Muscle of leg (tissue), 11 donors: ENCODE results near the gene ANGPTL8. TPM values are rescaled to one million over a fixed set of nuclear protein-coding genes. Genes with fewer than 3 reads are reported as not detected.

Experiments used
- DNase-seq: peaks from one replicate; pipeline ENCODE4 v3.0.0; 2013
- H3K27ac ChIP-seq: one replicate; pipeline ENCODE4 v1.5.1; 2013; ENCODE audit warnings: mild to moderate bottlenecking, low read length, control low read depth
- H3K27me3 ChIP-seq: one replicate; pipeline ENCODE4 v1.6.1; 2013; ENCODE audit warnings: low read length; ENCODE audit not compliant: control insufficient read depth, insufficient read depth
- H3K36me3 ChIP-seq: one replicate; pipeline ENCODE4 v1.6.1; 2013; ENCODE audit warnings: low read length; ENCODE audit not compliant: control insufficient read depth, insufficient read depth
- H3K4me1 ChIP-seq: one replicate; pipeline ENCODE4 v1.6.1; 2013; ENCODE audit warnings: low read length; ENCODE audit not compliant: control insufficient read depth, insufficient read depth
- H3K4me3 ChIP-seq: one replicate; pipeline ENCODE4 v1.5.1; 2013; ENCODE audit warnings: low read length, control low read depth
- H3K9me3 ChIP-seq: replicated peaks from 2 replicates; pipeline ENCODE4 v1.6.1; 2013; ENCODE audit warnings: low read depth, low read length; ENCODE audit not compliant: control insufficient read depth
- WGBS: methylation state at CpG from one replicate; pipeline ENCODE4 v1.1.5; 2013; ENCODE audit warnings: missing lambda C conversion rate; ENCODE audit not compliant: insufficient coverage; 5-methylcytosine and 5-hydroxymethylcytosine counted together
- polyA plus RNA-seq, 8 donors: library from polyadenylated mRNA; unstranded; fragments of 120-200 nt; gene quantifications; one replicate each; pipeline versions ENCODE4 v1.2.1 to v1.2.3, GENCODE V29; 2013; ENCODE audit warnings: inconsistent platforms in 1 of 8, low replicate concordance in 1 of 8; ENCODE audit not compliant: insufficient read length in 8 of 8, insufficient read depth in 1 of 8
- total RNA-seq: library from RNA; stranded (reverse); fragments of 120-200 nt; gene quantifications from one replicate; pipeline ENCODE4 v1.2.4, GENCODE V29; 2013

The ANGPTL8 gene
- total and polyA plus RNA-seq, 9 donors, result 0.18 to 0.53 (median 0.44) TPM; not detected in 2

DNA sequence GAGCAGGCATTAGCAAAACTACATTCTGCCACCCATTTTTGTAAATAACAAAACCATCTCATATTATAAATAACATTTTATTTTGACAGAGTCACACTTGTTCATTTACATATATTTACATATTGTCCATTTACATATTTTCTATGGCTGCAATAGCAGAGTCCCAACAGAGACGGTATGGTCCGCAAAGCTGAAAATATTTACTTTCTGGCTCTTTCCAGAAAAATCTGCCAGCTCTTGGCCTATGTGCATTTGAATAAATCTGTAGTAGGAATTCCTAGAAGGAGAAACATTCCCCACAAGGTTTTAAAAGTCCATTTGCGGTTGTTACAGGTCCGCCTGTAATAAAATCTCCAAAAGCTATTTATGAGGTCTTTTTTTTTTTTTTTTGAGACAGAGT lies 50.8 kb downstream of the ANGPTL8 start:
- no peaks in the 10 kb centered on the region for H3K27me3 ChIP-seq
- no CpG with 5 or more reads among the region's 4 CpGs for WGBS
- no peak overlapping the region for H3K27ac ChIP-seq
- H3K36me3 ChIP-seq, result no peaks in the 10 kb centered on the region
- H3K9me3 ChIP-seq, result no peaks in the 10 kb centered on the region
- DNase-seq, result no peak
- peaks cover 10% of the 10 kb centered on the region for H3K4me1 ChIP-seq
- H3K4me3 ChIP-seq, result no peak overlapping the region

DNA sequence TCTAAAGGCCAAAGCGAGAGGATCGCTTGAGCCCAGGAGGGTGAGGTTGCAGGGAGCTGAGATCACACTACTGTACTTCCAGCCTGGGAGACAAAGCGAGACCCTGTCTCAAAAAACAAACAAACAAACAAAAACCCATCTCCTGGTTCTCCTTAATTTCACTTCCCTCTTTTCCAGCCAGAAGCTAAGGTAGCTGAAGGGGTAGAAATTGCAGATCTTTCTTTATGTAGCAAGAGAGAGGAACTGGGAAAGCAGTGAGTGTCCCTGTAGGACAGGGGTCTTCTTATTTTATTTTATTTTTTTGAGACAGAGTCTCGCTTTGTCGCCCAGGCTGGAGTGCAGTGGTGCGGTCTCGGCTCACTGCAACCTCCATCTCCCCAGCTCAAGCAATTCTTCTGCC lies 52.0 kb downstream of the ANGPTL8 start:
- peaks cover 17% of the 10 kb centered on the region for H3K4me1 ChIP-seq
- H3K27me3 ChIP-seq, result no peaks in the 10 kb centered on the region
- H3K36me3 ChIP-seq, result no peaks in the 10 kb centered on the region
- no peaks in the 10 kb centered on the region for H3K9me3 ChIP-seq
- 96% methylated on average over 4 of the region's 7 CpGs for WGBS
- no peak overlapping the region for H3K27ac ChIP-seq
- H3K4me3 ChIP-seq, result no peak overlapping the region
- DNase-seq, result no peak

Other genes with a start within 250 kb of the ANGPTL8 start
- gene LDLR, start 150.2 kb upstream of the ANGPTL8 start, total RNA-seq, result 13.9 TPM
- gene LDLR, start 150.2 kb upstream of the ANGPTL8 start, polyA plus RNA-seq, result 10 to 100 TPM; 16.8 to 34.3 (median 23.9) TPM
- 18.7 TPM for gene SPC24, start 83.8 kb upstream of the ANGPTL8 start, total RNA-seq
- 10 to 100 TPM; 10.8 to 18.7 (median 14.4) TPM for gene SPC24, start 83.8 kb upstream of the ANGPTL8 start, polyA plus RNA-seq
- gene KANK2, start 42.1 kb upstream of the ANGPTL8 start, total RNA-seq, result 71.5 TPM
- 100 to 1,000 TPM in 7 of 8 donors, 10 to 100 TPM in 1; 88.4 to 150 (median 117) TPM for gene KANK2, start 42.1 kb upstream of the ANGPTL8 start, polyA plus RNA-seq
- gene DOCK6, start 22.9 kb downstream of the ANGPTL8 start, total RNA-seq, result 23.7 TPM
- 10 to 100 TPM; 25.4 to 53.7 (median 41.9) TPM for gene DOCK6, start 22.9 kb downstream of the ANGPTL8 start, polyA plus RNA-seq
- not detected for gene TSPAN16, start 56.5 kb downstream of the ANGPTL8 start, total RNA-seq
- gene TSPAN16, start 56.5 kb downstream of the ANGPTL8 start, polyA plus RNA-seq, result not detected
- 4.3 TPM for gene RAB3D, start 100.0 kb downstream of the ANGPTL8 start, total RNA-seq
- 10 to 100 TPM in 1 of 8 donors, 1 to 10 TPM in 7; 4.1 to 10.7 (median 6.6) TPM for gene RAB3D, start 100.0 kb downstream of the ANGPTL8 start, polyA plus RNA-seq
- gene TMEM205, start 106.6 kb downstream of the ANGPTL8 start, total RNA-seq, result 48.2 TPM
- 10 to 100 TPM; 40.1 to 53.6 (median 45.5) TPM for gene TMEM205, start 106.6 kb downstream of the ANGPTL8 start, polyA plus RNA-seq
- 5.2 TPM for gene CCDC159, start 106.9 kb downstream of the ANGPTL8 start, total RNA-seq
- 10 to 100 TPM in 2 of 8 donors, 1 to 10 TPM in 6; 5.1 to 13.7 (median 8.3) TPM for gene CCDC159, start 106.9 kb downstream of the ANGPTL8 start, polyA plus RNA-seq
- 4.8 TPM for gene PLPPR2, start 115.8 kb downstream of the ANGPTL8 start, total RNA-seq
- 10 to 100 TPM; 11.0 to 16.7 (median 13.1) TPM for gene PLPPR2, start 115.8 kb downstream of the ANGPTL8 start, polyA plus RNA-seq
- 1.3 TPM for gene SWSAP1, start 135.0 kb downstream of the ANGPTL8 start, total RNA-seq
- 1 to 10 TPM; 1.4 to 1.9 (median 1.7) TPM for gene SWSAP1, start 135.0 kb downstream of the ANGPTL8 start, polyA plus RNA-seq
- 3.0 TPM for gene EPOR, start 144.7 kb downstream of the ANGPTL8 start, total RNA-seq
- 1 to 10 TPM; 2.4 to 5.3 (median 3.7) TPM for gene EPOR, start 144.7 kb downstream of the ANGPTL8 start, polyA plus RNA-seq
- gene RGL3, start 179.7 kb downstream of the ANGPTL8 start, total RNA-seq, result 0.31 TPM
- 1 to 10 TPM in 1 of 8 donors, under 1 TPM in 7; 0.12 to 2.3 (median 0.43) TPM for gene RGL3, start 179.7 kb downstream of the ANGPTL8 start, polyA plus RNA-seq
- gene ODAD3, start 195.5 kb downstream of the ANGPTL8 start, total RNA-seq, result 0.22 TPM
- gene ODAD3, start 195.5 kb downstream of the ANGPTL8 start, polyA plus RNA-seq, result under 1 TPM; 0.11 to 0.49 (median 0.21) TPM
- 80.5 TPM for gene PRKCSH, start 196.0 kb downstream of the ANGPTL8 start, total RNA-seq
- 100 to 1,000 TPM; 161 to 260 (median 201) TPM for gene PRKCSH, start 196.0 kb downstream of the ANGPTL8 start, polyA plus RNA-seq
- gene ELAVL3, start 241.4 kb downstream of the ANGPTL8 start, total RNA-seq, result 0.09 TPM
- under 1 TPM in 6 of 8 donors, not detected in 2; 0.05 to 0.16 (median 0.10) TPM for gene ELAVL3, start 241.4 kb downstream of the ANGPTL8 start, polyA plus RNA-seq